HTERT RPE-1 (cell line): ENCODE results near the gene HEATR3.

Source experiments
- in situ Hi-C: fragments of 300-500 bp; cut with MboI; formaldehyde crosslinking; loops from 4 replicates; pipeline ENCODE4 v1.14.3; 2020; ENCODE audit warnings: low sequenced_read_pairs

Gene HEATR3

DNA sequence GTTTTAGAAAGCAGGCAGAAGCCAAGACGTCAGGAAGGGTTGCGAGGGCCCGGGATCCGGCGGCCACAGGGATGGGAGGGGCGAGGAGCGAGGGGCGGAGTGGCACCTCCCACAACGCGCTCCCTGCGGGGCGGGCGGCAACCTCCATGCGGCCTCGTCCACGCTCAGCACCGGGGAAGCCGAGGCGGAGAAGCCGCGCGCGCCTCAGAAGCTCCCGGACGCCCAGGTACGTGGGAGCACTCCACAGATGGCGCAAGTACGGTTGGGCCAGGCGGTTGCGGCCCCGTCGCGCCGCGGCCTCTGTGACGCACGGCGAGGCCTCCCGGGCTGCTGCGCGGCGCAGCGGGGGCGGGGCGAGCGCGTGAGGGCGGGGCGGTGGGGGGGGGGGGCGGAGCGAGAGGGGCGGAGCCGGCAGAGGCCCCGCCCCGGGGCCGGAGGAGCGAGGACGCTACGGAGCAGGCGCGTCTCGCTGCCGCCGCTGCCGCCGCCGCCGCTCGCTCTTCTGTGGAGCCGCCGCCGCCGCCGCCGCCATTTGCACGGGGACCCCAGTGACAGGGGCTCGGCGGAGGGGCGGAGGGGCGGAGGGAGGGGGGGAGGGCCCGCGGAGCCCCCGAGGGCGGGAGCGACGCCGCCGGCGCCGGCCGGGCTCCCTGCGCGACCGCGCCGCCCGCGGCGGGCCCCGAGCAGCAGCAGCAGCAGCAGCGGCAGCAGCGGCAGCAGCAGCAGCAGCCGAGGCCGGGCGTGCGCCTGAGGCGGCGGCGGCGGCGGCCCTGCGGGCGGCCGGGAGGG lies 87.2 kb downstream of the HEATR3 start, which contains the start of gene TENT4B:
Gene TENT4B, plus strand, starts transcription at position 500 of the 789 bp plus-strand sequence. CDS start 316 bp downstream, outside the sequence.
- in situ Hi-C loops, result no loop called here

DNA sequence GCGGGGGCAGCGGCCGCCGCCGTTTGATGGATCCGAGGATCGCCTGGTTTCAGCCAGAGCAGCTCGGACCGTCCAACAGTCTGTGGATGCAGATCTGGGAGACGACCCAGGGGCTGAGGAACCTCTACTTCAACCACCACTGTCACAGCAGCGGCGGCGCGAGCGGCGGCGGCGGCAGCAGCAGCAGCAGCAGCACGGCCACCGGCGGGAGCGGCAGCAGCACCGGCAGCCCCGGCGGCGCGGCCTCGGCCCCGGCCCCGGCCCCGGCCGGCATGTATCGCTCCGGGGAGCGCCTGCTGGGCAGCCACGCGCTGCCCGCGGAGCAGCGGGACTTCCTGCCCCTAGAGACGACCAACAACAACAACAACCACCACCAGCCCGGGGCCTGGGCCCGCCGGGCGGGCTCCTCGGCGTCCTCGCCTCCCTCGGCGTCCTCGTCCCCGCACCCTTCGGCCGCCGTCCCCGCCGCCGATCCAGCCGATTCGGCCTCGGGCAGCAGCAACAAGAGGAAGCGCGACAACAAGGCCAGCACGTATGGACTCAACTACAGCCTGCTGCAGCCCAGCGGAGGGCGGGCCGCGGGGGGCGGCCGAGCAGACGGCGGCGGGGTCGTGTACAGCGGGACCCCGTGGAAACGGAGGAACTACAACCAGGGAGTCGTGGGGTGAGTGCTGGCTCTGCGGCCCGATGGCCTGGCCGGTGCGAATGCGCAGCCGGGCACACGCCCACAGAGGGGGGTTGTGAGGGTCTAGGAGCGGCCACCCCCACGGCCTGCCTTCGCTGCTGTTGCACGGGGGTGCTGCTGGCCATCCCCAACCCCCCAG lies 88.0 kb downstream of the HEATR3 start:
- in situ Hi-C loops, result no loop called here

DNA sequence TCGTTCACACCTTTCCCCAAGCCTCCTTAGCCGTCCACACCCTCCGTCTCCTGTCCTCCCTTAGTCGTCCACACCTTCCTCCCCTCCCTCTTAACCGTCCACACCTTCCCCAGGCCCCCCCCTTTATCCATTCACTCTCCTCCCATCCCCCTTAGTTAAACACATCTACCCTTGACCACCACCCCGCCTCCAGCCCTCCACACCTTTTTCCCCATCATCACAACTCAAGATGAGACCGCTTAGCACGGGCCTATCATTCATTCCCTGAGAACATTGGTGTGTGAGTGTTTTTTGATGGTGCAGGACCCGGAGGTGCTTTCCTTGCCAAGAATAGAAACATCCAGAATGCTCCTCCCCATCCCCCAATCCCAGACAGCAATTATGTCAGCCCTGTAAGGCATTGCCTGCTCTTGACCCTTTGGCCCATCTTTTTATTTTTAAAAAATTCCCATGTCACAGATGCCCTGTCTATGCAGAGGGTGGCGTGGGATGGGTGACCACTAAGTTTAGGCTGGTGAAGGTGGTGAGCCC lies 88.7 kb downstream of the HEATR3 start:
- in situ Hi-C loops, result no loop called here

DNA sequence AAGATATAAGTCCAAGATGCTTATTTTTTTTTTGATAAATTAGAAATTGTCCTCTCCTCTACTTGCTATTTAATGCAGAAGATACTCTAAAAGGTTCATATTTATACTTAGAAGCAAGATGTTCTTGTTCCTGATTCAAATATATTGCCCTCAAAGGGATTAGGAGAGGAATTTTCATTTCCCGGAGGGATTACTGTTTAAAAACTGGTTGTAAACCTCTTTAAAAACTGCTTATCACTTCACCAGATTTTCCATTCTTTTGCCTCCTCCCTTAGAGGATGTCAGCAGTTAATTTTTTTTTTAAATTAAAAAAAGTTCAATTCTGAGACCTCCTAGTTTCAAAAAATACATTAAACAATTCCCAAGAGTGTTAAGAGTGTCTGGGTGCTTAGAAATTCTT lies 90.2 kb downstream of the HEATR3 start:
- in situ Hi-C loops, result no loop called here
